ENCODE measurements around the gene TMEM181. TPM values are rescaled to one million over a fixed set of nuclear protein-coding genes. Genes with fewer than 3 reads are reported as not detected.

Gene TMEM181
- total RNA-seq, 6 experiments from 2014 or later, result 11.3 to 14.0 (median 12.5) TPM

GRCh38 chr6:158596861-158597260 lies 37.0 kb downstream of the TMEM181 start:
- Histone ChIP-seq H3K27me3 (no peaks in the 10 kb centered on the region), H3K4me1 (no peaks in the 10 kb centered on the region), H3K36me3 (peaks cover 0 to 12% (median 0%) of the 10 kb centered on the region in 4 donors), H3K9me3 (no peaks in the 10 kb centered on the region), H3K4me3 (no peak overlapping the region), H3K27ac (no peak overlapping the region)
- DNase-seq, result no peak
- WGBS (ENCODE audit: insufficient coverage, low coverage, low lambda C conversion rate, missing lambda C conversion rate), result 80% methylated on average over 2 of the region's 6 CpGs
- TF ChIP-seq POLR2A (IDR thresholded peaks at IDR 0.05) (no peak), CTCF (IDR thresholded peaks at IDR 0.05) (no peak)
- no peak for ATAC-seq
- intact Hi-C loops (cut with DNase I), result no loop called here

DNA sequence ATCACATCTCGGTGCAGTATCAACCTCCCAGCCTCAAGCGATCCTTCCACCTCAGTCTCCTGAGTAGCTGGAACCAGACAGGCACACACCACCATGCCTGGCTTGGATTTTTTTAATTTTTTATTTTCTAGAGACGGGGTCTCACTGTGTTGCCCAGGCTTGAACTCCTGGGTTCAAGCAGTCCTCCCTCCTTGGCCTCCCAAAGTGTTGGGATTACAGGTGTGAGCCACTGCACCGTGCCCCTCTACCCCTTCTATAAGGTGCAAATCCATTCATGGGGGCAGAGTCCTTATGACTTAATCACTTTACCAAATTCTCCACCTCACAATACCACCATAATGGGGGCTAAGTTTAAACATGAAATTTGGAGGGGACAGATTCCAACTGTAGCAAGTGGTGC lies 37.7 kb downstream of the TMEM181 start:
- Histone ChIP-seq H3K27ac (no peak overlapping the region), H3K4me1 (no peaks in the 10 kb centered on the region), H3K9me3 (no peaks in the 10 kb centered on the region), H3K27me3 (no peaks in the 10 kb centered on the region), H3K4me3 (no peak overlapping the region), H3K36me3 (peaks cover 0 to 6% (median 0%) of the 10 kb centered on the region in 4 donors)
- intact Hi-C loops (cut with DNase I), result no loop called here
- TF ChIP-seq POLR2A (IDR thresholded peaks at IDR 0.05) (no peak), CTCF (IDR thresholded peaks at IDR 0.05) (no peak)
- WGBS (ENCODE audit: insufficient coverage, low coverage, low lambda C conversion rate, missing lambda C conversion rate), result 93% methylated on average over 3 of the region's 4 CpGs
- ATAC-seq, result no peak
- DNase-seq, result no peak

GRCh38 chr6:158599635-158600034 lies 39.7 kb downstream of the TMEM181 start:
- no peak for TF ChIP-seq POLR2A (IDR thresholded peaks at IDR 0.05)
- no peak for TF ChIP-seq CTCF (IDR thresholded peaks at IDR 0.05)
- ATAC-seq (no peak), DNase-seq (no peak)
- Histone ChIP-seq H3K9me3 (no peaks in the 10 kb centered on the region), H3K36me3 (peaks cover 0 to 3% (median 0%) of the 10 kb centered on the region in 4 donors), H3K4me3 (no peak overlapping the region), H3K4me1 (no peaks in the 10 kb centered on the region), H3K27me3 (no peaks in the 10 kb centered on the region), H3K27ac (no peak overlapping the region)
- intact Hi-C loops (cut with DNase I), result no loop called here
- 86% methylated on average over 14 of the region's 18 CpGs for WGBS (ENCODE audit: insufficient coverage, low coverage, low lambda C conversion rate, missing lambda C conversion rate)

DNA sequence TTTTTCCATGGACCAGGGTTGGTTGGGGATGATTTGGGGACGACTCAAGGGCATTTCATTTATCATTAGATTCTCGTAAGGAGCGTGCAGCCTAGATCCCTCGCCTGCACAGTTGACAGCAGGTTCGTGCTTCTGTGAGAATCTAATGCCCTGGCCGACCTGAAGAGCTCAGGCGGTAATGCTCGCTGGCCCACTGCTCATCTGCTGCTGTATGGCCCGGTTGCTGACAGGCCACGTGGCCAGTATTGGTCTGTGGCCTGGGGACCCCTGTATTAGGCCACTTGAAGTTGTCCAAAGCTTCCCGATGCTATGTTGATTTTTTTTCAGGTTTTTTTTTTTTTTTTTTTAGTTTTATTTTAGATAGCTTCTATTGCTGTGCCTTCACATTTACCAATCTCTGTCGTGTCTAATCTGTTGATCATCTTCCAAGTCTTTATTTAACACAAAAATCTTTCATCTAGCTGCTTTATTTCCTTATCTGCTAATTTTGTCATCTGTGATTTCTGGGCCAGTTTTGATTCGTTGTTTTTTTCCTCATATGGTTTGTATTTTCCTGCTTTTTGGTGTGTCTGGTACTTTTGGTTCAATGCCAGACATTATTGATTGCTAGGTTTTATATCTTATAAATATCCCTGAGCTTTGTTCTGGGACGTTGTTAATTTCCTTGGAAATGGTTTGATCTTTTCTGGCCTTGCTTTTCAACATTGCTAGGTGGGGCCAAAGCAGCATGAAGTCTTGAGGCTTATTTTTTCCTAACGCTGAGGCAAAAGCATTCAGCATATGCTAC lies 43.6 kb downstream of the TMEM181 start:
- Histone ChIP-seq H3K27me3 (no peaks in the 10 kb centered on the region), H3K4me1 (no peaks in the 10 kb centered on the region), H3K36me3 (peaks cover 0 to 8% (median 2%) of the 10 kb centered on the region in 4 donors), H3K9me3 (no peaks in the 10 kb centered on the region), H3K4me3 (no peak overlapping the region), H3K27ac (no peak overlapping the region)
- no peak for ATAC-seq
- WGBS (ENCODE audit: insufficient coverage, low coverage, low lambda C conversion rate, missing lambda C conversion rate), result 58% methylated on average over 11 of the region's 15 CpGs
- intact Hi-C loops (cut with DNase I), result no loop called here
- DNase-seq, result no peak
- TF ChIP-seq CTCF (IDR thresholded peaks at IDR 0.05), result no peak
- TF ChIP-seq POLR2A (IDR thresholded peaks at IDR 0.05), result no peak

Measured in right lobe of liver (tissue), 6 donors.